GM12878 (cell line): Measurements from ENCODE around the gene CRB2. TPM values are rescaled to one million over a fixed set of nuclear protein-coding genes. Genes with fewer than 3 reads are reported as not detected.

ENCODE experiments used
- ATAC-seq: fragments of 200-7000 bp; cut with Tn5 transposase; 3 replicates; pipeline ENCODE4 v1.9.1; 2020; ENCODE audit warnings: mild to moderate bottlenecking, moderate library complexity
- BruUV-seq: library from RNA; stranded (reverse); fragments of 400-500 nt; replicated peaks from 2 replicates; lab custom pipeline; 2021; lab: Mats Ljungman, UMichigan
- CTCF ChIA-PET: fragments of 300-600 bp; sonication (Branson Sonifier 250); formaldehyde crosslinking; extraction: SDS; loops from one replicate; lab custom pipeline; 2021; ENCODE audit warnings: inconsistent platforms; lab: Yijun Ruan, JAX
- POLR2A ChIA-PET: fragments of 350-600 bp; formaldehyde crosslinking; extraction: SDS; loops from one replicate; lab custom pipeline; 2021; ENCODE audit warnings: inconsistent platforms; lab: Charles Lee
- RAD21 ChIA-PET: fragments of 300-600 bp; sonication (Branson Sonifier 250); formaldehyde crosslinking; loops from one replicate; lab custom pipeline; 2023; ENCODE audit warnings: antibody characterized with exemption; ENCODE audit not compliant: unreplicated experiment; lab: Charles Lee
- SMC1A ChIA-PET: fragments of 300-600 bp; sonication (Branson Sonifier 250); formaldehyde crosslinking; loops from one replicate; lab custom pipeline; 2023; ENCODE audit not compliant: unreplicated experiment, uncharacterized antibody; lab: Charles Lee
- DNase-seq: peaks from one replicate; pipeline ENCODE4 v3.0.0-alpha.2; 2011; ENCODE audit warnings: low read depth, low spot score
- FAIRE-seq: peaks from 3 replicates; lab custom pipeline; 2011; peaks lifted over from hg19 to GRCh38; lab: Jason Lieb, UNC
- H2AFZ ChIP-seq: 2 replicates; pipeline ENCODE4 v1.6.0; 2011; ENCODE audit warnings: low read depth, low read length, control low read depth; ENCODE audit not compliant: control insufficient read depth
- H3K27ac ChIP-seq: 2 replicates; pipeline ENCODE4 v1.5.1; 2011; ENCODE audit warnings: control low read depth; ENCODE audit not compliant: control insufficient read depth, insufficient read depth
- H3K27me3 ChIP-seq, 2 experiments: replicated peaks in 1 of 2; 2 replicates each; pipeline versions ENCODE4 v1.6.0 to v1.6.1; 2011; ENCODE audit warnings: low read length in 1 of 2; ENCODE audit not compliant: control insufficient read depth in 2 of 2, insufficient read depth in 2 of 2
- H3K36me3 ChIP-seq, 2 experiments: 2 replicates each; pipeline ENCODE4 v1.5.1; 2011; ENCODE audit warnings: low read length in 1 of 2; ENCODE audit not compliant: control insufficient read depth in 2 of 2, insufficient read depth in 2 of 2
- H3K4me1 ChIP-seq: 2 replicates; pipeline ENCODE4 v1.6.1; 2011; ENCODE audit warnings: mild to moderate bottlenecking, low read length, moderate library complexity, mixed read lengths; ENCODE audit not compliant: control insufficient read depth, insufficient read depth
- H3K4me2 ChIP-seq: 2 replicates; pipeline ENCODE4 v1.6.0; 2011; ENCODE audit warnings: control low read depth; ENCODE audit not compliant: control insufficient read depth, insufficient read depth
- H3K4me3 ChIP-seq: fragments of 200-600 bp; sonication (generic); 2 replicates; pipeline ENCODE4 v1.5.1; 2016
- H3K79me2 ChIP-seq: 2 replicates; pipeline ENCODE4 v1.6.0; 2011; ENCODE audit warnings: low read length; ENCODE audit not compliant: control insufficient read depth, insufficient read depth
- H3K9ac ChIP-seq: 2 replicates; pipeline ENCODE4 v1.8.0; 2011; ENCODE audit warnings: low read length, control low read depth, mixed read lengths; ENCODE audit not compliant: control insufficient read depth, insufficient read depth
- H3K9me3 ChIP-seq: replicated peaks from 3 replicates; pipeline ENCODE4 v1.5.1; 2011; ENCODE audit warnings: mild to moderate bottlenecking, low read length; ENCODE audit not compliant: control insufficient read depth, insufficient read depth
- H4K20me1 ChIP-seq: 2 replicates; pipeline ENCODE4 v1.6.0; 2011; ENCODE audit not compliant: control insufficient read depth, insufficient read depth
- BHLHE40 ChIP-seq, 2 experiments: fragments of 450-650 bp in 1 of 2; IDR thresholded peaks; 2 replicates each; pipeline ENCODE4 v1.6.1; 2011 to 2017; ENCODE audit warnings: low read depth in 2 of 2, borderline replicate concordance in 1 of 2, improper control_type of control experiment in 1 of 2, low read length in 1 of 2, mild to moderate bottlenecking in 1 of 2
- CEBPZ ChIP-seq: fragments of 150-350 bp; IDR thresholded peaks from 2 replicates; pipeline ENCODE4 v1.6.1; 2016; ENCODE audit warnings: low read depth, low read length
- CHD1 ChIP-seq: IDR thresholded peaks from 2 replicates; pipeline ENCODE4 v1.6.1; 2012; ENCODE audit warnings: low read depth, low read length, improper control_type of control experiment
- HCFC1 ChIP-seq: fragments of 150-350 bp; IDR thresholded peaks from 2 replicates; pipeline ENCODE4 v1.6.1; 2014; ENCODE audit warnings: low read length
- MTA2 ChIP-seq: fragments of 450-650 bp; IDR thresholded peaks from 2 replicates; pipeline ENCODE4 v1.6.1; 2016; ENCODE audit warnings: low read depth, mild to moderate bottlenecking, moderate library complexity
- SMAD5 ChIP-seq: IDR thresholded peaks from 2 replicates; pipeline ENCODE4 v1.6.1; 2016; ENCODE audit warnings: antibody characterized with exemption, low read depth
- ZNF274 ChIP-seq: IDR thresholded peaks from one replicate; pipeline ENCODE4 v1.8.0; 2011; ENCODE audit not compliant: insufficient read length, insufficient read depth
- ZNF384 ChIP-seq: IDR thresholded peaks from 2 replicates; pipeline ENCODE4 v1.6.1; 2012; ENCODE audit warnings: low read depth, mild to moderate bottlenecking, low read length, improper control_type of control experiment, borderline replicate concordance
- ZNF687 ChIP-seq: fragments of 450-650 bp; IDR thresholded peaks from 2 replicates; pipeline ENCODE4 v1.6.1; 2017; ENCODE audit warnings: mild to moderate bottlenecking, moderate library complexity
- WGBS: methylation state at CpG from one replicate; pipeline ENCODE4 v1.1.6; 2016; ENCODE audit warnings: low lambda C conversion rate; ENCODE audit not compliant: insufficient replicate concordance, insufficient coverage; ENCODE audit errors: missing lambda C conversion rate; 5-methylcytosine and 5-hydroxymethylcytosine counted together
- in situ Hi-C: fragments of 300-500 bp; cut with MboI; formaldehyde crosslinking; loops from 9 replicates; pipeline ENCODE4 v1.14.3; 2018; ENCODE audit warnings: mixed read lengths
- intact Hi-C: fragments of 100-400 bp; cut with micrococcal nuclease; formaldehyde crosslinking; loops from one replicate; pipeline ENCODE4 v1.14.2; 2022; ENCODE audit not compliant: unreplicated experiment
- polyA plus RNA-seq, 11 experiments: library from polyadenylated mRNA; depleted of rRNA in 4 of 11; unstranded in 6 of 11; stranded (reverse) in 5 of 11; fragments of >200 nt; fragmentation: Nextera tagmentation in 4 of 11; fragmentation: Illumina TruSeq in 1 of 11; extraction: Ambion mirVana in 4 of 11; extraction: Trizol in 1 of 11; gene quantifications; 1 replicate in 1 of 11; 2 replicates in 10 of 11; pipeline versions ENCODE4 v1.2.1 to v1.2.3, GENCODE V29; 2011 to 2016; ENCODE audit warnings: inconsistent platforms in 2 of 11, missing spikeins in 2 of 11, low read depth in 1 of 11
- total RNA-seq, 4 experiments: library from RNA; depleted of rRNA in 3 of 4; stranded (reverse); fragments of >200 nt in 3 of 4; fragmentation: Illumina TruSeq in 1 of 4; extraction: Trizol in 1 of 4; gene quantifications; 2 replicates each; pipeline versions ENCODE4 v1.2.1 to v1.2.3, GENCODE V29; 2013 to 2021

Gene CRB2
- total and polyA plus RNA-seq, 10 of the 15 experiments (the other 5 are each of a cell fraction or from before 2014, with no cell fraction given), result 0.01 to 0.80 (median 0.23) TPM; not detected in 3

- Histone ChIP-seq H3K4me1 (peaks cover 17% of the 10 kb centered on the region), H3K27me3 (no peaks in the 10 kb centered on the region; a peak in 1 of 4 replicates), H4K20me1 (no peaks in the 10 kb centered on the region), H3K9me3 (no peaks in the 10 kb centered on the region), H2AFZ (no peak overlapping the region), H3K4me2 (no peak overlapping the region), H3K79me2 (no peaks in the 10 kb centered on the region), H3K4me3 (no peak overlapping the region), H3K9ac (no peak overlapping the region), H3K36me3 (no peaks in the 10 kb centered on the region), H3K27ac (no peak overlapping the region)
- SMC1A ChIA-PET, result no interaction called here
- RAD21 ChIA-PET, result no interaction called here
- POLR2A ChIA-PET, result no interaction called here
- 96% methylated on average over 2 of the region's 2 CpGs for WGBS
- TF ChIP-seq SMAD5, result no peak
- no peak for TF ChIP-seq ZNF384
- TF ChIP-seq CHD1, result no peak
- TF ChIP-seq ZNF687, result no peak
- TF ChIP-seq ZNF274, result no peak
- no peak for TF ChIP-seq HCFC1
- no peak for TF ChIP-seq CEBPZ
- no peak for TF ChIP-seq MTA2
- TF ChIP-seq BHLHE40 (IDR thresholded peaks at IDR 0.05; ENCODE audit: borderline replicate concordance in 1 of 2, low read depth in 2 of 2, low read length in 1 of 2), result no peak
- in situ Hi-C loops (loop anchor here (10.0 kb wide), 1 partner anchor 893 kb away; no protein-coding TSS in a partner anchor), intact Hi-C loops (loop anchor here (10.0 kb wide), 1 partner anchor 363 kb away; no protein-coding TSS in a partner anchor)
- BruUV-seq, result no TSS peak
- FAIRE-seq, result no peak
- no peak for DNase-seq
- CTCF ChIA-PET, result no interaction called here
- ATAC-seq, result no peak
Observed at GRCh38 chr9:123357743-123358059, 1.7 kb downstream of the CRB2 start.
